Smooth muscle cell (in vitro differentiated cells): ENCODE data around the gene CARF. TPM values are rescaled to one million over a fixed set of nuclear protein-coding genes. Genes with fewer than 3 reads are reported as not detected.

Source experiments
- DNase-seq: peaks from one replicate; lab custom pipeline; 2025; ENCODE audit not compliant: unreplicated experiment; lab: John Stamatoyannopoulos, UW
- H2AFZ ChIP-seq: fragments of 200-600 bp; sonication (generic); 2 replicates; pipeline ENCODE4 v1.6.0; 2016; ENCODE audit warnings: antibody characterized with exemption, low read depth, mild to moderate bottlenecking
- H3F3A ChIP-seq: fragments of 200-600 bp; sonication (generic); 2 replicates; pipeline ENCODE4 v1.6.0; 2017; ENCODE audit warnings: antibody characterized with exemption, low read depth
- H3K27ac ChIP-seq: fragments of 200-600 bp; sonication (generic); 2 replicates; pipeline ENCODE4 v1.5.1; 2016; ENCODE audit warnings: low read depth, mild to moderate bottlenecking
- H3K27me3 ChIP-seq: fragments of 200-600 bp; sonication (generic); 2 replicates; pipeline ENCODE4 v1.6.1; 2016; ENCODE audit warnings: low read depth, mild to moderate bottlenecking
- H3K36me3 ChIP-seq: fragments of 200-600 bp; sonication (generic); 2 replicates; pipeline ENCODE4 v1.5.1; 2016; ENCODE audit warnings: low read depth
- H3K4me1 ChIP-seq: fragments of 200-600 bp; sonication (generic); 2 replicates; pipeline ENCODE4 v1.5.1; 2016; ENCODE audit warnings: low read depth
- H3K4me2 ChIP-seq: fragments of 200-600 bp; sonication (generic); 2 replicates; pipeline ENCODE4 v1.6.0; 2016; ENCODE audit warnings: mild to moderate bottlenecking
- H3K4me3 ChIP-seq: fragments of 200-600 bp; sonication (generic); 2 replicates; pipeline ENCODE4 v1.5.1; 2016; ENCODE audit warnings: mild to moderate bottlenecking
- H3K79me2 ChIP-seq: fragments of 200-600 bp; sonication (generic); 2 replicates; pipeline ENCODE4 v1.6.0; 2016; ENCODE audit warnings: low read depth, mild to moderate bottlenecking
- H3K9ac ChIP-seq: fragments of 200-600 bp; sonication (generic); 2 replicates; pipeline ENCODE4 v1.6.0; 2016; ENCODE audit warnings: low read depth
- H3K9me3 ChIP-seq: fragments of 200-600 bp; sonication (generic); replicated peaks from 2 replicates; pipeline ENCODE4 v1.5.1; 2016; ENCODE audit warnings: low read depth
- H4K20me1 ChIP-seq: fragments of 200-600 bp; sonication (generic); 2 replicates; pipeline ENCODE4 v1.6.0; 2016; ENCODE audit warnings: low read depth
- CTCF ChIP-seq: fragments of 200-600 bp; sonication (generic); IDR thresholded peaks from 2 replicates; pipeline ENCODE4 v1.5.1; 2017; ENCODE audit warnings: borderline replicate concordance, mild to moderate bottlenecking, antibody characterized with exemption; ENCODE audit not compliant: insufficient read depth, poor library complexity, severe bottlenecking
- WGBS: methylation state at CpG from one replicate; pipeline ENCODE4 v1.1.7; 2016; ENCODE audit warnings: low lambda C conversion rate; 5-methylcytosine and 5-hydroxymethylcytosine counted together
- polyA plus RNA-seq: library from polyadenylated mRNA; unstranded; fragments of >200 nt; fragmentation: Nextera tagmentation; extraction: Ambion mirVana; gene quantifications from 2 replicates; pipeline ENCODE4 v1.2.1, GENCODE V29; 2016
- total RNA-seq: library from RNA; depleted of rRNA; stranded (reverse); fragments of >200 nt; gene quantifications from 2 replicates; pipeline ENCODE4 v1.2.3, GENCODE V29; 2014

CARF gene
- total and polyA plus RNA-seq, 2 experiments from 2014 or later, result 1.6 to 8.0 TPM

- Histone ChIP-seq H3K9ac (no peak overlapping the region), H3K4me3 (no peak overlapping the region), H4K20me1 (no peaks in the 10 kb centered on the region), H3K4me2 (no peak overlapping the region), H2AFZ (no peak overlapping the region), H3K9me3 (no peaks in the 10 kb centered on the region), H3K36me3 (no peaks in the 10 kb centered on the region), H3F3A (no peaks in the 10 kb centered on the region), H3K79me2 (no peaks in the 10 kb centered on the region), H3K27ac (peak overlapping the region; percentile 70), H3K4me1 (no peaks in the 10 kb centered on the region), H3K27me3 (no peaks in the 10 kb centered on the region)
- DNase-seq, result no peak
- no peak for TF ChIP-seq CTCF
- WGBS, result 77% methylated on average over 3 of the region's 3 CpGs
These were observed 90.2 kb downstream of the CARF start for GRCh38 chr2:203002054-203002821.

- Histone ChIP-seq H2AFZ (no peak overlapping the region), H3K9ac (no peak overlapping the region), H3K27me3 (no peaks in the 10 kb centered on the region), H3K4me1 (no peaks in the 10 kb centered on the region), H3K79me2 (no peaks in the 10 kb centered on the region), H3K36me3 (no peaks in the 10 kb centered on the region), H3K9me3 (no peaks in the 10 kb centered on the region), H3F3A (no peaks in the 10 kb centered on the region), H3K4me3 (no peak overlapping the region), H3K4me2 (no peak overlapping the region), H4K20me1 (no peaks in the 10 kb centered on the region), H3K27ac (no peak overlapping the region)
- no peak for DNase-seq
- 93% methylated on average over 8 of the region's 8 CpGs for WGBS
- no peak for TF ChIP-seq CTCF
These were observed 91.6 kb downstream of the CARF start for GRCh38 chr2:203003716-203004115.

- under 1% methylated on average over 52 of the region's 59 CpGs for WGBS
- peaks cover 25% of the 10 kb centered on the region for H4K20me1 ChIP-seq
- H2AFZ ChIP-seq, result peak within 1 kb of the TSS; percentile 85
- peaks cover 49% of the 10 kb centered on the region for H3K79me2 ChIP-seq
- peak within 1 kb of the TSS; percentile 96 for H3K27ac ChIP-seq
- peak within 1 kb of the TSS; percentile 85 for H3K4me2 ChIP-seq
- H3K27me3 ChIP-seq, result no peaks in the 10 kb centered on the region
- H3K9ac ChIP-seq, result peak within 1 kb of the TSS; percentile 95
- H3K36me3 ChIP-seq, result no peaks in the 10 kb centered on the region
- H3K9me3 ChIP-seq, result no peaks in the 10 kb centered on the region
- H3F3A ChIP-seq, result no peaks in the 10 kb centered on the region
- peak within 1 kb of the TSS; percentile 91 for H3K4me3 ChIP-seq
- TF ChIP-seq CTCF, result no peak
- H3K4me1 ChIP-seq, result peaks cover 34% of the 10 kb centered on the region
- DNase-seq, result peak; percentile 97
These were observed 102.6 kb downstream of the CARF start, which contains the start of gene NBEAL1 for GRCh38 chr2:203014456-203015199. Gene NBEAL1, plus strand, starts transcription at chr2:203014875. Its CDS starts 1,510 bp downstream, at chr2:203016385.
